MM.1S (cell line): ENCODE results near the gene NACAD.

Experiments used
- DNase-seq: peaks from one replicate; pipeline ENCODE4 v3.0.0-alpha.2; 2015
- H2AFZ ChIP-seq: fragments of 300-600 bp; sonication (generic); 2 replicates; pipeline ENCODE4 v1.6.0; 2016; ENCODE audit warnings: antibody characterized with exemption, low read length
- H3F3A ChIP-seq: fragments of 300-600 bp; sonication (generic); 2 replicates; pipeline ENCODE4 v1.6.1; 2016; ENCODE audit warnings: mild to moderate bottlenecking, antibody characterized with exemption, low read length, moderate library complexity, mixed read lengths; ENCODE audit not compliant: insufficient read depth
- H3K27ac ChIP-seq: fragments of 300-600 bp; sonication (generic); 2 replicates; pipeline ENCODE4 v1.5.1; 2016; ENCODE audit warnings: mild to moderate bottlenecking, low read length
- H3K27me3 ChIP-seq: fragments of 300-600 bp; sonication (generic); replicated peaks from 2 replicates; pipeline ENCODE4 v1.6.0; 2016; ENCODE audit warnings: low read length; ENCODE audit not compliant: insufficient read depth
- H3K36me3 ChIP-seq: fragments of 300-600 bp; sonication (generic); replicated peaks from 2 replicates; pipeline ENCODE4 v1.6.1; 2016; ENCODE audit warnings: mild to moderate bottlenecking, low read length, mixed read lengths; ENCODE audit not compliant: insufficient read depth
- H3K4me1 ChIP-seq: fragments of 300-600 bp; sonication (generic); 2 replicates; pipeline ENCODE4 v1.6.1; 2016; ENCODE audit warnings: low read length, mixed read lengths
- H3K4me2 ChIP-seq: fragments of 300-600 bp; sonication (generic); 2 replicates; pipeline ENCODE4 v1.6.0; 2016; ENCODE audit warnings: low read depth, low read length
- H3K4me3 ChIP-seq: fragments of 300-600 bp; sonication (generic); 2 replicates; pipeline ENCODE4 v1.5.1; 2016; ENCODE audit warnings: low read length, mixed read lengths
- H3K79me2 ChIP-seq: fragments of 300-600 bp; sonication (generic); 2 replicates; pipeline ENCODE4 v1.6.1; 2016; ENCODE audit warnings: mixed run types, low read length, mixed read lengths
- H3K9ac ChIP-seq: fragments of 300-600 bp; sonication (generic); 2 replicates; pipeline ENCODE4 v1.6.1; 2016; ENCODE audit warnings: low read length, mixed read lengths
- H3K9me2 ChIP-seq: fragments of 300-600 bp; sonication (generic); replicated peaks from 2 replicates; pipeline ENCODE4 v1.6.1; 2016; ENCODE audit warnings: mild to moderate bottlenecking, low read length, mixed read lengths; ENCODE audit not compliant: insufficient read depth
- H3K9me3 ChIP-seq: fragments of 300-600 bp; sonication (generic); replicated peaks from 2 replicates; pipeline ENCODE4 v1.6.1; 2016; ENCODE audit warnings: mild to moderate bottlenecking, low read length, mixed read lengths; ENCODE audit not compliant: insufficient read depth
- H4K20me1 ChIP-seq: fragments of 300-600 bp; sonication (generic); 2 replicates; pipeline ENCODE4 v1.6.1; 2016; ENCODE audit warnings: mild to moderate bottlenecking, low read length, moderate library complexity, mixed read lengths; ENCODE audit not compliant: insufficient read depth
- CTCF ChIP-seq: fragments of 300-600 bp; sonication (generic); IDR thresholded peaks from 2 replicates; pipeline ENCODE4 v1.5.1; 2016; ENCODE audit warnings: antibody characterized with exemption, low read length, mixed read lengths
- EZH2 ChIP-seq: fragments of 300-600 bp; sonication (generic); optimal IDR thresholded peaks from 2 replicates; pipeline ENCODE3; 2017; ENCODE audit warnings: low read depth, mild to moderate bottlenecking, antibody characterized with exemption, low read length, mixed read lengths
- EZH2phosphoT487 ChIP-seq: fragments of 300-600 bp; sonication (generic); IDR thresholded peaks from 2 replicates; pipeline ENCODE4 v1.6.1; 2018; ENCODE audit warnings: antibody characterized with exemption, low read length

Gene NACAD

GRCh38 chr7:45036796-45037195 is 52.0 kb downstream of the NACAD start:
- Histone ChIP-seq H3K36me3 (peaks cover 15% of the 10 kb centered on the region), H3K79me2 (peaks cover 98% of the 10 kb centered on the region), H3F3A (no peaks in the 10 kb centered on the region), H3K27me3 (no peaks in the 10 kb centered on the region), H2AFZ (no peak overlapping the region), H3K4me1 (0 out of 2 replicates have a peak, but pooled peaks cover 11% of the 10 kb centered on the region), H3K4me3 (no peak overlapping the region), H4K20me1 (peaks cover 31% of the 10 kb centered on the region; the same call in 1 of the 2 replicates), H3K9me2 (no peaks in the 10 kb centered on the region), H3K9me3 (no peaks in the 10 kb centered on the region), H3K9ac (no peak overlapping the region), H3K27ac (no peak overlapping the region), H3K4me2 (no peak overlapping the region)
- no peak for TF ChIP-seq EZH2phosphoT487
- TF ChIP-seq EZH2: no peak
- TF ChIP-seq CTCF: no peak
- no peak for DNase-seq

GRCh38 chr7:45036317-45036716 is 52.5 kb downstream of the NACAD start:
- Histone ChIP-seq H3K27ac (no peak overlapping the region), H3K9me2 (no peaks in the 10 kb centered on the region), H3K4me1 (0 out of 2 replicates have a peak, but pooled peaks cover 11% of the 10 kb centered on the region), H3K79me2 (peaks cover 98% of the 10 kb centered on the region), H3F3A (no peaks in the 10 kb centered on the region), H3K4me3 (no peak overlapping the region), H2AFZ (no peak overlapping the region), H3K4me2 (no peak overlapping the region), H3K27me3 (no peaks in the 10 kb centered on the region), H3K9me3 (no peaks in the 10 kb centered on the region), H4K20me1 (peaks cover 34% of the 10 kb centered on the region; the same call in 1 of the 2 replicates), H3K36me3 (peaks cover 15% of the 10 kb centered on the region), H3K9ac (no peak overlapping the region)
- TF ChIP-seq EZH2phosphoT487 (no peak), CTCF (no peak), EZH2 (no peak)
- DNase-seq: no peak

GRCh38 chr7:45035893-45036292 is 52.9 kb downstream of the NACAD start:
- Histone ChIP-seq H3K79me2 (peaks cover 98% of the 10 kb centered on the region), H2AFZ (no peak overlapping the region), H3K27me3 (no peaks in the 10 kb centered on the region), H3K4me1 (0 out of 2 replicates have a peak, but pooled peaks cover 11% of the 10 kb centered on the region), H3K27ac (no peak overlapping the region), H3K4me3 (no peak overlapping the region), H3K9me2 (no peaks in the 10 kb centered on the region), H3K4me2 (no peak overlapping the region), H3F3A (no peaks in the 10 kb centered on the region), H3K9ac (no peak overlapping the region), H4K20me1 (peaks cover 34% of the 10 kb centered on the region; the same call in 1 of the 2 replicates), H3K9me3 (no peaks in the 10 kb centered on the region), H3K36me3 (peaks cover 12% of the 10 kb centered on the region)
- no peak for TF ChIP-seq CTCF
- DNase-seq: no peak
